ENCODE results near the gene FAT2. TPM values are rescaled to one million over a fixed set of nuclear protein-coding genes. Genes with fewer than 3 reads are reported as not detected.

Gene FAT2
- total RNA-seq, 4 donors from 2014 or later: not detected

DNA sequence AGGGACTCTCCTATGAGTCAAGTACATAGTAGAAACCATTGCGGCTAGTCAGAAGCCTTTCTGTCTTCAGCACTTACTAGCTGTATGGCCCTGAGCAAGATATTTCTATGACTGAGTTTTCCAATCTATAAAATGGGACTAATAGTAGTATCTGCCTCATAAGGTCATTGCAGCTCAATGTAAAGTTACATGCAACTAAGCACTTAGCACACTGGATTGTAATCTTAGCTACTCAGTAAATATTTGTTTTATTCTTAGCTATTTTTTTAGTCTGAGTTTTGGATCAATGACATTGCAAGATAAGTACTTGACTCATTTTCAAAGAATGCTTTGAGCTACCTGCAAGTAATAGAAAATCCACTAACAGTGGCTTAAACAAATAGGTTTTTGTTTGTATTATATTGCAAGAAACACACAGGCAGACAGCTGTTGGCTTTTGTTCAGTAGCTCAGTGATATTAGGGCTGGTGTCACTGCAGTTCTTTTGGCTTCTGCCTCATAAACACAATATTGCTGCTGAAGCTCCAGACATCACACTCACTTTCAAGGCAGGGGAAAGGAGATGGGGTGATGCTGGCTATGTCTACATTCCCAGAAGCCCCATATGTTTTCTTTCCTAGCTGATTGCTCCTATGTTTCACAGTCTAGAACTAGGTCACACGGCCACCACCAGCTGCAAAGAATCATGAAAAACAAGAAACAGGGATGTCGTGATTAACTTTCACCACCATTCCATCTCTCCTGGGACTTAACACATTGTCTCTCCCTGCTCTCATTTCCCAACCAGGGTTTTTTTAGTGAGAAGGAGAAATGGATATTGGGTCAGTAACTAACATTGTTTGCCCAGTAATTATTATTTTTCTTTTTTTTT is 26.9 kb upstream of the FAT2 start:
- no peak overlapping the region for H3K27ac ChIP-seq
- intact Hi-C loops (cut with DNase I; ENCODE audit: low total_unique reads) (no loop called here), in situ Hi-C loops (cut with MboI; ENCODE audit: low sequenced_read_pairs in 4 of 4) (no loop called here)
- no peaks in the 10 kb centered on the region for H3K9me3 ChIP-seq
- DNase-seq (no peak), ATAC-seq (no peak)
- no peaks in the 10 kb centered on the region for H3K27me3 ChIP-seq
- peaks cover 6 to 16% of the 10 kb centered on the region in 2 donors for H3K4me1 ChIP-seq
- no peaks in the 10 kb centered on the region for H3K36me3 ChIP-seq
- H3K4me3 ChIP-seq: no peak overlapping the region
- TF ChIP-seq CTCF (IDR thresholded peaks at IDR 0.05 in 4 of 5, conservative IDR thresholded peaks at IDR 0.05 in 1 of 5) (no peak), POLR2A (IDR thresholded peaks at IDR 0.05) (no peak)

GRCh38 chr5:151617383-151617840 is 26.3 kb upstream of the FAT2 start:
- ATAC-seq: no peak
- TF ChIP-seq CTCF (IDR thresholded peaks at IDR 0.05 in 4 of 5, conservative IDR thresholded peaks at IDR 0.05 in 1 of 5) (no peak), POLR2A (IDR thresholded peaks at IDR 0.05) (no peak)
- in situ Hi-C loops (cut with MboI; ENCODE audit: low sequenced_read_pairs in 4 of 4) (no loop called here), intact Hi-C loops (cut with DNase I; ENCODE audit: low total_unique reads) (no loop called here)
- no peaks in the 10 kb centered on the region for H3K27me3 ChIP-seq
- no peaks in the 10 kb centered on the region for H3K36me3 ChIP-seq
- H3K27ac ChIP-seq: no peak overlapping the region
- DNase-seq: no peak
- peaks cover 6 to 16% of the 10 kb centered on the region in 2 donors for H3K4me1 ChIP-seq
- H3K9me3 ChIP-seq: no peaks in the 10 kb centered on the region
- no peak overlapping the region for H3K4me3 ChIP-seq

DNA sequence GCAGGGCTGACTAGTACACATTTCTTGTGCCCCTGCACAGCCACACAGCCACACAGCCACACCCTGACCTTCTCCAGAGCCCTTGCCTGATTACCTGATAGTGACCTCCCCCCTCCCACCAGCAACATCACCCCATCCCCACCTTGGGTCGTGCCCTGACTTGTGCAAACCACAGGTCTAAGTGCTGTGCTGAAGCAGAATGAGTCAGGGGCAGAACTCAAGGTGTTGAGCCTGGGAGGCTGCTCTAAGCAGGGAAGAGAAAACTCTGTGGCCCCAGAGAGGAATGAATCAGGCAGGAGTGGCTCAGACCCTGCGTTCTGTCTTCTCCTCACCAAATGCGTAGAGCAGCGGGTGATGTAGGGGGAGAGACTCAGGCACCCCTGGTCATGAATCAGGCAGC is 24.3 kb upstream of the FAT2 start:
- in situ Hi-C loops (cut with MboI; ENCODE audit: low sequenced_read_pairs in 4 of 4) (no loop called here), intact Hi-C loops (cut with DNase I; ENCODE audit: low total_unique reads) (no loop called here)
- DNase-seq: no peak

DNA sequence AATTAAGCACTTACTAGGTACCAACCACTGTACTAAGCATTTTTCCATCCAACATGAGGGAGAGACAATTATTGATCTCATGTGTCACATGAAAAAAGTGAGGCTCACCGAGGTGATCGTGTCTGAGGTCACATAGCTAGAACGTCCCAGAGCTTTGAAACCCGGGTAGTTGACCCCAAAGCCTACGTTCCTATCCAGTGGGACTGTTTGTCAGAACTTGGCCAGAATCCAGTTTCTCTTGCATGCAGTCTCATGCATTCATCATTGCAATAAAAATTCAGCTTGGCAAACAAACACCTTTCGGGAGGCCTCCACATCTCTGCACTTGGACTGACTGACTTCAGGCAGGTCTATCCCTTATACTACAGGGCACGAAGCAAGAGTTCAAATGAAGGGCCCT is 23.4 kb upstream of the FAT2 start:
- no peak for DNase-seq
- Histone ChIP-seq H3K9me3 (no peaks in the 10 kb centered on the region), H3K4me1 (peaks cover 3 to 9% of the 10 kb centered on the region in 2 donors), H3K27ac (no peak overlapping the region), H3K36me3 (no peaks in the 10 kb centered on the region), H3K27me3 (no peaks in the 10 kb centered on the region), H3K4me3 (no peak overlapping the region)
- in situ Hi-C loops (cut with MboI; ENCODE audit: low sequenced_read_pairs in 4 of 4) (no loop called here), intact Hi-C loops (cut with DNase I; ENCODE audit: low total_unique reads) (no loop called here)
- TF ChIP-seq POLR2A (IDR thresholded peaks at IDR 0.05): no peak
- no peak for TF ChIP-seq CTCF (IDR thresholded peaks at IDR 0.05 in 4 of 5, conservative IDR thresholded peaks at IDR 0.05 in 1 of 5)
- no peak for ATAC-seq

More for the DNA sequence above, 24.3 kb upstream of the FAT2 start:
- peaks cover 6 to 16% of the 10 kb centered on the region in 2 donors for H3K4me1 ChIP-seq
- no peaks in the 10 kb centered on the region for H3K9me3 ChIP-seq
- no peaks in the 10 kb centered on the region for H3K36me3 ChIP-seq
- no peaks in the 10 kb centered on the region for H3K27me3 ChIP-seq
- H3K4me3 ChIP-seq: no peak overlapping the region
- ATAC-seq: no peak
- TF ChIP-seq POLR2A (IDR thresholded peaks at IDR 0.05): no peak
- no peak for TF ChIP-seq CTCF (IDR thresholded peaks at IDR 0.05 in 4 of 5, conservative IDR thresholded peaks at IDR 0.05 in 1 of 5)
- H3K27ac ChIP-seq: no peak overlapping the region

Measured in gastrocnemius medialis (tissue), 4 donors.